ENCODE measurements around the gene UQCRH. TPM values are rescaled to one million over a fixed set of nuclear protein-coding genes. Genes with fewer than 3 reads are reported as not detected.
A peak's percentile ranks its signal among the peaks of the same experiment; 100 is the strongest.
"Not testable (repeated sequence)": the region's sequence is repeated elsewhere in the genome, so short reads cannot be mapped to it uniquely, and the experiment has no call there.

The UQCRH gene
- total RNA-seq, 1 donor from 2014 or later, result 221 TPM

GRCh38 chr1:46352363-46352762, 48.9 kb downstream of the UQCRH start:
- no peaks in the 10 kb centered on the region for H3K9me3 Mint-ChIP-seq (ENCODE audit: low read depth)
- no peak for DNase-seq (ENCODE audit: low spot score, unreplicated experiment)
- H3K4me3 Mint-ChIP-seq (ENCODE audit: low read depth), result no peak overlapping the region
- TF ChIP-seq CTCF (IDR thresholded peaks at IDR 0.05; ENCODE audit: unreplicated experiment), result no peak
- no peak overlapping the region for H3K27ac Mint-ChIP-seq
- H3K36me3 Mint-ChIP-seq (ENCODE audit: insufficient read depth), result peaks cover 18% of the 10 kb centered on the region
- H3K27me3 Mint-ChIP-seq, result no peaks in the 10 kb centered on the region
- H3K4me1 Mint-ChIP-seq (ENCODE audit: low read depth), result no peaks in the 10 kb centered on the region

GRCh38 chr1:46355920-46356319, 52.4 kb downstream of the UQCRH start:
- H3K27ac Mint-ChIP-seq; H3K9me3 Mint-ChIP-seq (ENCODE audit: low read depth); H3K36me3 Mint-ChIP-seq (ENCODE audit: insufficient read depth): not testable (repeated sequence)

GRCh38 chr1:46362158-46362557, 58.7 kb downstream of the UQCRH start:
- no peak overlapping the region for H3K4me3 Mint-ChIP-seq (ENCODE audit: low read depth)
- peaks cover 8% of the 10 kb centered on the region for H3K4me1 Mint-ChIP-seq (ENCODE audit: low read depth)
- DNase-seq (ENCODE audit: low spot score, unreplicated experiment), result no peak
- H3K27ac Mint-ChIP-seq, result no peak overlapping the region
- H3K36me3 Mint-ChIP-seq (ENCODE audit: insufficient read depth), result peaks cover 5% of the 10 kb centered on the region
- no peaks in the 10 kb centered on the region for H3K9me3 Mint-ChIP-seq (ENCODE audit: low read depth)
- TF ChIP-seq CTCF (IDR thresholded peaks at IDR 0.05; ENCODE audit: unreplicated experiment), result no peak
- no peaks in the 10 kb centered on the region for H3K27me3 Mint-ChIP-seq

More at GRCh38 chr1:46355920-46356319, 52.4 kb downstream of the UQCRH start:
- H3K4me3 Mint-ChIP-seq (ENCODE audit: low read depth); DNase-seq (ENCODE audit: low spot score, unreplicated experiment); H3K4me1 Mint-ChIP-seq (ENCODE audit: low read depth); H3K27me3 Mint-ChIP-seq: not testable (repeated sequence)

GRCh38 chr1:46363121-46363520, 59.6 kb downstream of the UQCRH start:
- peaks cover 7% of the 10 kb centered on the region for H3K36me3 Mint-ChIP-seq (ENCODE audit: insufficient read depth)
- no peak for DNase-seq (ENCODE audit: low spot score, unreplicated experiment)
- no peaks in the 10 kb centered on the region for H3K27me3 Mint-ChIP-seq
- H3K9me3 Mint-ChIP-seq (ENCODE audit: low read depth), result no peaks in the 10 kb centered on the region
- TF ChIP-seq CTCF (IDR thresholded peaks at IDR 0.05; ENCODE audit: unreplicated experiment), result no peak
- no peak overlapping the region for H3K27ac Mint-ChIP-seq
- H3K4me1 Mint-ChIP-seq (ENCODE audit: low read depth), result peaks cover 8% of the 10 kb centered on the region
- H3K4me3 Mint-ChIP-seq (ENCODE audit: low read depth), result no peak overlapping the region

GRCh38 chr1:46364612-46365011, 61.1 kb downstream of the UQCRH start:
- H3K4me3 Mint-ChIP-seq (ENCODE audit: low read depth), result no peak overlapping the region
- no peak for TF ChIP-seq CTCF (IDR thresholded peaks at IDR 0.05; ENCODE audit: unreplicated experiment)
- peaks cover 12% of the 10 kb centered on the region for H3K4me1 Mint-ChIP-seq (ENCODE audit: low read depth)
- DNase-seq (ENCODE audit: low spot score, unreplicated experiment), result no peak
- H3K36me3 Mint-ChIP-seq (ENCODE audit: insufficient read depth), result peaks cover 8% of the 10 kb centered on the region
- no peaks in the 10 kb centered on the region for H3K27me3 Mint-ChIP-seq
- H3K27ac Mint-ChIP-seq, result peak overlapping the region; percentile 86
- no peaks in the 10 kb centered on the region for H3K9me3 Mint-ChIP-seq (ENCODE audit: low read depth)

GRCh38 chr1:46365796-46366195, 62.3 kb downstream of the UQCRH start:
- H3K4me1 Mint-ChIP-seq (ENCODE audit: low read depth), result peaks cover 18% of the 10 kb centered on the region
- not testable (repeated sequence) for H3K9me3 Mint-ChIP-seq (ENCODE audit: low read depth); H3K27me3 Mint-ChIP-seq; H3K36me3 Mint-ChIP-seq (ENCODE audit: insufficient read depth); DNase-seq (ENCODE audit: low spot score, unreplicated experiment); H3K4me3 Mint-ChIP-seq (ENCODE audit: low read depth); H3K27ac Mint-ChIP-seq

Other genes with a start within 250 kb of the UQCRH start
- gene PIK3R3, start 171.1 kb upstream of the UQCRH start, total RNA-seq, result 54.1 and 55.4 TPM in 2 replicates
- gene TSPAN1, start 128.6 kb upstream of the UQCRH start, total RNA-seq, result 4.5 and 8.1 TPM in 2 replicates
- gene P3R3URF, start 127.2 kb upstream of the UQCRH start, total RNA-seq, result not detected in 2 replicates
- 101 and 102 TPM in 2 replicates for gene POMGNT1, start 105.3 kb upstream of the UQCRH start, total RNA-seq
- gene LURAP1, start 100.4 kb upstream of the UQCRH start, total RNA-seq, result 1.2 and 2.0 TPM in 2 replicates
- 17.0 and 17.3 TPM in 2 replicates for gene RAD54L, start 55.9 kb upstream of the UQCRH start, total RNA-seq
- gene LRRC41, start 82 bp upstream of the UQCRH start, total RNA-seq, result 100 and 103 TPM in 2 replicates
- 25.0 and 30.3 TPM in 2 replicates for gene NSUN4, start 37.1 kb downstream of the UQCRH start, total RNA-seq
- gene FAAH, start 90.6 kb downstream of the UQCRH start, total RNA-seq, result 36.6 and 38.6 TPM in 2 replicates
- not detected in 2 replicates for gene DMBX1, start 186.1 kb downstream of the UQCRH start, total RNA-seq
- not detected in 2 replicates for gene KNCN, start 247.9 kb downstream of the UQCRH start, total RNA-seq

All from progenitor cell of endocrine pancreas (in vitro differentiated cells).